ENCODE results near the gene PAGE4.

Gene PAGE4

GRCh38 chrX:49829016-49829415 is at the start of gene PAGE4:
Gene PAGE4 (plus strand): TSS chrX:49829303. CDS start chrX:49830429, 1,126 bp downstream.
- DNase-seq = no peak

- no peak for DNase-seq
Measured at GRCh38 chrX:49784747-49785280, 44.3 kb upstream of the PAGE4 start.

- DNase-seq = no peak
Measured at GRCh38 chrX:49792376-49792775, 36.7 kb upstream of the PAGE4 start.

GRCh38 chrX:49793686-49794085 is 35.4 kb upstream of the PAGE4 start:
- DNase-seq = no peak

- no peak for DNase-seq
Measured at GRCh38 chrX:49799828-49800227, 29.3 kb upstream of the PAGE4 start.

GRCh38 chrX:49809891-49810632 is 19.0 kb upstream of the PAGE4 start:
- DNase-seq = peak; percentile 4

GRCh38 chrX:49812177-49812576 is 16.9 kb upstream of the PAGE4 start:
- DNase-seq = no peak

GRCh38 chrX:49816435-49816834 is 12.7 kb upstream of the PAGE4 start:
- DNase-seq = no peak

- DNase-seq = peak; percentile 37
Measured at GRCh38 chrX:49838374-49838773, 9.3 kb downstream of the PAGE4 start.

- DNase-seq = peak; percentile 61
Measured at GRCh38 chrX:49840679-49841078, 11.6 kb downstream of the PAGE4 start.

GRCh38 chrX:49842621-49843020 is 13.5 kb downstream of the PAGE4 start:
- DNase-seq = no peak

- DNase-seq = peak; percentile 47
Measured at GRCh38 chrX:49844611-49845010, 15.5 kb downstream of the PAGE4 start.

- DNase-seq = no peak
Measured at GRCh38 chrX:49845701-49846403, 16.7 kb downstream of the PAGE4 start.

GRCh38 chrX:49846522-49846921 is 17.4 kb downstream of the PAGE4 start:
- no peak for DNase-seq

- DNase-seq = no peak
Measured at GRCh38 chrX:49848275-49848674, 19.2 kb downstream of the PAGE4 start.

- DNase-seq = no peak
Measured at GRCh38 chrX:49850028-49850427, 20.9 kb downstream of the PAGE4 start.

GRCh38 chrX:49853661-49854060 is 24.6 kb downstream of the PAGE4 start:
- DNase-seq = no peak

GRCh38 chrX:49856819-49857218 is 27.7 kb downstream of the PAGE4 start:
- no peak for DNase-seq

- no peak for DNase-seq
Measured at GRCh38 chrX:49858341-49858740, 29.2 kb downstream of the PAGE4 start.

- no peak for DNase-seq
Measured at GRCh38 chrX:49859491-49859890, 30.4 kb downstream of the PAGE4 start.

GRCh38 chrX:49860867-49861535 is 31.9 kb downstream of the PAGE4 start:
- no peak for DNase-seq

GRCh38 chrX:49862093-49862492 is 33.0 kb downstream of the PAGE4 start:
- no peak for DNase-seq

- DNase-seq = no peak
Measured at GRCh38 chrX:49868739-49869138, 39.6 kb downstream of the PAGE4 start.

- peak; percentile 6 for DNase-seq
Measured at GRCh38 chrX:49876750-49877149, 47.6 kb downstream of the PAGE4 start.
